HepG2 (cell line): ENCODE measurements around the gene R3HCC1L. TPM values are rescaled to one million over a fixed set of nuclear protein-coding genes. Genes with fewer than 3 reads are reported as not detected.

Source experiments
- ATAC-seq: fragments of 200-7000 bp; cut with Tn5 transposase; 3 replicates; pipeline ENCODE4 v1.9.1; 2020; ENCODE audit warnings: mild to moderate bottlenecking, moderate library complexity
- BruUV-seq: library from RNA; stranded (reverse); fragments of 400-500 nt; replicated peaks from 2 replicates; lab custom pipeline; 2021; lab: Mats Ljungman, UMichigan
- CTCF ChIA-PET: fragments of 300-600 bp; formaldehyde crosslinking; extraction: SDS; loops from one replicate; lab custom pipeline; 2021; ENCODE audit warnings: low total read pairs, inconsistent platforms, low intra/inter-chr PET ratio; lab: Yijun Ruan, JAX
- POLR2A ChIA-PET: fragments of 350-600 bp; sonication (Branson Sonifier 250); formaldehyde crosslinking; loops from one replicate; lab custom pipeline; 2020; ENCODE audit warnings: antibody characterized with exemption, inconsistent platforms; lab: Yijun Ruan, JAX
- DNase-seq: peaks from one replicate; pipeline ENCODE4 v3.0.0-alpha.2; 2015; ENCODE audit warnings: low spot score
- FAIRE-seq: peaks from 3 replicates; lab custom pipeline; 2011; peaks lifted over from hg19 to GRCh38; lab: Jason Lieb, UNC
- H2AFZ ChIP-seq: one replicate; pipeline ENCODE4 v1.6.1; 2011; ENCODE audit warnings: low read length, inconsistent platforms
- H3K27ac ChIP-seq: fragments of 300-600 bp; 3 replicates; pipeline ENCODE4 v1.8.0; 2011; ENCODE audit warnings: mixed run types, mild to moderate bottlenecking, mixed read lengths, low read length, inconsistent platforms; ENCODE audit not compliant: insufficient read depth; ENCODE audit errors: extremely low read length
- H3K27me3 ChIP-seq, 2 experiments: fragments of 200-600 bp in 1 of 2; 2 replicates in 1 of 2; 3 replicates in 1 of 2; pipeline versions ENCODE4 v1.6.0 to v1.8.0; 2011; ENCODE audit warnings: low read length in 2 of 2, mild to moderate bottlenecking in 2 of 2, moderate library complexity in 2 of 2, inconsistent platforms in 1 of 2; ENCODE audit not compliant: insufficient read depth in 2 of 2, control insufficient read depth in 1 of 2
- H3K36me3 ChIP-seq, 2 experiments: fragments of 200-600 bp in 1 of 2; replicated peaks in 1 of 2; 2 replicates in 1 of 2; 3 replicates in 1 of 2; pipeline versions ENCODE4 v1.5.1 to v1.8.0; 2011; ENCODE audit warnings: low read length in 2 of 2, inconsistent platforms in 1 of 2; ENCODE audit not compliant: insufficient read depth in 2 of 2, control insufficient read depth in 1 of 2
- H3K4me1 ChIP-seq: 2 replicates; pipeline ENCODE4 v1.5.1; 2012; ENCODE audit warnings: low read length, inconsistent platforms; ENCODE audit not compliant: insufficient read depth
- H3K4me2 ChIP-seq: 2 replicates; pipeline ENCODE4 v1.6.0; 2011; ENCODE audit warnings: low read depth, low read length, inconsistent platforms
- H3K4me3 ChIP-seq, 3 experiments: fragments of 200-600 bp in 1 of 3; sonication (generic), shearing (Covaris generic) in 1 of 3; replicated peaks in 1 of 3; 2 replicates each; pipeline ENCODE4 v1.5.1; 2011 to 2016; ENCODE audit warnings: low read length in 3 of 3, inconsistent platforms in 2 of 3, low read depth in 2 of 3, mild to moderate bottlenecking in 2 of 3, control low read depth in 1 of 3, mixed read lengths in 1 of 3; ENCODE audit not compliant: insufficient read depth in 1 of 3
- H3K79me2 ChIP-seq: one replicate; pipeline ENCODE4 v1.6.1; 2011; ENCODE audit warnings: low read length, inconsistent platforms; ENCODE audit not compliant: insufficient read depth
- H3K9ac ChIP-seq: 2 replicates; pipeline ENCODE4 v1.6.0; 2011; ENCODE audit warnings: mild to moderate bottlenecking, low read depth, low read length, inconsistent platforms; ENCODE audit not compliant: insufficient read depth
- H3K9me3 ChIP-seq: 2 replicates; pipeline ENCODE4 v1.5.1; 2012; ENCODE audit warnings: mild to moderate bottlenecking, low read length
- H4K20me1 ChIP-seq: 2 replicates; pipeline ENCODE4 v1.6.0; 2011; ENCODE audit warnings: inconsistent platforms, mild to moderate bottlenecking, low read length, moderate library complexity; ENCODE audit not compliant: insufficient read depth
- AGO2 ChIP-seq: fragments of 200-400 bp; formaldehyde crosslinking; optimal IDR thresholded peaks from 2 replicates; pipeline ENCODE3; 2017; ENCODE audit warnings: mild to moderate bottlenecking, low read depth, low read length, moderate library complexity
- CERS6 ChIP-seq: sonication (generic); formaldehyde crosslinking; IDR thresholded peaks from 2 replicates; pipeline ENCODE4 v1.5.0; 2020; ENCODE audit warnings: missing genetic modification reagents
- ETV5 ChIP-seq: IDR thresholded peaks from 2 replicates; pipeline ENCODE4 v1.6.1; 2018; ENCODE audit warnings: missing biosample characterization, missing genetic modification reagents, inconsistent platforms, borderline replicate concordance
- FOXP1 ChIP-seq, 2 experiments: fragments of 450-650 bp in 1 of 2; IDR thresholded peaks; 2 replicates each; pipeline ENCODE4 v1.6.1; 2017 to 2018; ENCODE audit warnings: antibody characterized with exemption in 1 of 2
- ZNF614 ChIP-seq: IDR thresholded peaks from 2 replicates; pipeline ENCODE4 v1.6.1; 2018; ENCODE audit warnings: missing biosample characterization, missing genetic modification reagents, inconsistent platforms, borderline replicate concordance
- WGBS: methylation state at CpG from one replicate; pipeline ENCODE4 v1.1.6; 2017; ENCODE audit warnings: low lambda C conversion rate; 5-methylcytosine and 5-hydroxymethylcytosine counted together
- in situ Hi-C: cut with HindIII; loops from 2 replicates; pipeline ENCODE4 v1.10.0; 2017; ENCODE audit warnings: low pct_unique_long_range_greater_than_20kb; ENCODE audit not compliant: extremely low pct_ligation_motif_present
- intact Hi-C: fragments of 100-400 bp; cut with micrococcal nuclease; formaldehyde crosslinking; loops from one replicate; pipeline ENCODE4 v1.10.0; 2022; ENCODE audit not compliant: unreplicated experiment
- polyA plus RNA-seq, 8 experiments: library from polyadenylated mRNA; depleted of rRNA in 3 of 8; stranded (reverse) in 7 of 8; unstranded in 1 of 8; fragments of >200 nt; fragmentation: Illumina TruSeq in 4 of 8; extraction: Trizol in 4 of 8; gene quantifications; 2 replicates each; pipeline versions ENCODE4 v1.2.1 to v1.2.3, GENCODE V29; 2011 to 2016; ENCODE audit warnings: low read depth in 4 of 8, missing spikeins in 1 of 8, mixed read lengths in 1 of 8; ENCODE audit not compliant: insufficient read depth in 1 of 8
- total RNA-seq, 5 experiments: library from RNA; depleted of rRNA; stranded (reverse); fragments of >200 nt; fragmentation: Illumina TruSeq; extraction: Trizol; gene quantifications; 2 replicates each; pipeline ENCODE4 v1.2.3, GENCODE V29; 2016; ENCODE audit warnings: low read depth in 1 of 5
- TF ChIP-seq, protein P1 (sequence below): IDR thresholded peaks from 2 replicates; pipeline ENCODE4 v1.6.1; 2016; ENCODE audit warnings: low read depth, missing genetic modification reagents, missing compliant biosample characterization

R3HCC1L gene
- total and polyA plus RNA-seq, 2 of the 13 experiments (the other 11 are each of a cell fraction or from before 2014, with no cell fraction given): 6.5 to 12.2 TPM

DNA sequence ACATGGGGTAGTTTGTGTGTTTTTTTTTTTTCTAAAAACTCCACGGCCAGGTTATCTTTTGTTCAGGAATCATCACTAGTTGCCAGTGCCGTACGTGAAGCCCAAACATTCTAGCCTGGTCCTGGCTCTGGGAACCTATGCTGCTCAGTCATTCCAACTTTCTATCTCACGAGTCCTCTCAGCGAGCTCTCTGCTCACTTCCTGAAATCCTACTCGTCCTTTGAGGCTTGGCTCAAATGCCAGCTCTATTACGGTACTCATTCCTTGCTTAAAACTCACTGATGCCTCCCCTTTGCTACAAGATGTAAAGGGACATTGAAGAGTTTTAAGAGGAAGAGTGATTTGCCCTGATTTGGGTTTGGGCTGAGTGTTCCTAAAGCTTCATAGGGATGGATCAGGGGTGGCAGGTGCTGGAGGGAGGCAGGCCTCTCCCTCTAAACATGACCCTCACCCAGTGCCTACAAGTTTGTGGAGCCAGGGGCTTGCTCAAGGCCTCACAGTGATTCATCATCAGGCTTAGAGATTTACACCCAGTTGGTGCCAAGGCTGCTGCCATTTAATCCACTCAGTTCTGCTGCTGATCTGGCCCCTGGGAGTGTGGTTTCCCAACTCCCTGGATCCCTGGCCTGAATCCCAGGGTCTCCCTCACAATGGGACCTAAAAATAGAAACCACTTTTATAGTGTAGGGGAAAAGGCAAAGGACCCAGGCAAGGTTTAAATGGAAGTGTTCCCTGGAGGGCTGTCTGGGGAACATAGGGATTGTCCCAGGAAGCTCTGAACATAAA, 46.1 kb upstream of the R3HCC1L start:
- BruUV-seq: no TSS peak
- CTCF ChIA-PET: no interaction called here

DNA sequence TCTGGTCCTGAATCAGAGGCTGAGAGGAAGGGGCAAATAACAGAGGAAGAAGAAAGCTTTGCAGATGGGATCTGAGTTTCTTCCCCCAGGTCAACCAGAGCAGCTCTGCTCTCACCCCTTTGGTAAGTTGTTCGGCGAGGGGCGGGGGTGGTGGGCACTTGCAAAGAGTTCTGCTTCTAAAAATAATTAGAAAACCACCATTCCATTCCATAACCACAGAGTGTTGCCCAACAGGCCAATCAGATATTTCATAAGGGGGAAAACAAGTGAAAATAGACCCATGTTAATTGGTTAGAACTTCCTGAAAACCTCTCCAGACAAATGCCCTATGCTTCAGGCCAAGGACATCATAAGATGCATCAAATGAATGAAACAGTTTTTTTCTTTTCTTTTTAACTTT, 43.6 kb upstream of the R3HCC1L start:
- POLR2A ChIA-PET: no interaction called here
- no TSS peak for BruUV-seq

More for the DNA sequence above, 46.1 kb upstream of the R3HCC1L start:
- Histone ChIP-seq H3K4me1 (no peaks in the 10 kb centered on the region), H3K27me3 (peaks cover 0 to 10% of the 10 kb centered on the region in 2 experiments; a peak in 3 of 5 replicates), H3K79me2 (no peaks in the 10 kb centered on the region), H3K9me3 (no peaks in the 10 kb centered on the region), H4K20me1 (no peaks in the 10 kb centered on the region), H3K4me2 (no peak overlapping the region)
- in situ Hi-C loops: no loop called here
- FAIRE-seq: no peak
- 0% methylated on average over 7 of the region's 7 CpGs for WGBS
- TF ChIP-seq ZNF614 (CRISPR knock-in tag): no peak
- no peak for TF ChIP-seq AGO2
- TF ChIP-seq CERS6: no peak
- TF ChIP-seq, all 625 proteins: peak for 0
- Histone ChIP-seq H2AFZ (no peak overlapping the region), H3K36me3 (no peaks in the 10 kb centered on the region), H3K9ac (no peak overlapping the region), H3K4me3 (no peak overlapping the region), H3K27ac (no peak overlapping the region)
- intact Hi-C loops: no loop called here
- DNase-seq: no peak
- POLR2A ChIA-PET: no interaction called here
- no peak for ATAC-seq

More for the DNA sequence above, 43.6 kb upstream of the R3HCC1L start:
- no peak for DNase-seq
- Histone ChIP-seq H3K27me3 (peaks cover 0 to 25% of the 10 kb centered on the region in 2 experiments; a peak in 3 of 5 replicates), H3K79me2 (no peaks in the 10 kb centered on the region), H3K9me3 (no peaks in the 10 kb centered on the region), H3K4me1 (no peaks in the 10 kb centered on the region), H3K36me3 (no peaks in the 10 kb centered on the region), H3K4me2 (no peak overlapping the region), H3K9ac (no peak overlapping the region), H4K20me1 (no peaks in the 10 kb centered on the region)
- in situ Hi-C loops (no loop called here), intact Hi-C loops (no loop called here)
- WGBS: 0% methylated on average over 3 of the region's 3 CpGs
- no peak for FAIRE-seq
- no peak for ATAC-seq
- CTCF ChIA-PET: no interaction called here
- TF ChIP-seq FOXP1 (IDR thresholded peaks at IDR 0.05): no peak
- TF ChIP-seq FOXP1 (CRISPR knock-in tag; IDR thresholded peaks at IDR 0.05): no peak
- no peak for TF ChIP-seq ETV5 (CRISPR knock-in tag)
- TF ChIP-seq, protein P1, sequence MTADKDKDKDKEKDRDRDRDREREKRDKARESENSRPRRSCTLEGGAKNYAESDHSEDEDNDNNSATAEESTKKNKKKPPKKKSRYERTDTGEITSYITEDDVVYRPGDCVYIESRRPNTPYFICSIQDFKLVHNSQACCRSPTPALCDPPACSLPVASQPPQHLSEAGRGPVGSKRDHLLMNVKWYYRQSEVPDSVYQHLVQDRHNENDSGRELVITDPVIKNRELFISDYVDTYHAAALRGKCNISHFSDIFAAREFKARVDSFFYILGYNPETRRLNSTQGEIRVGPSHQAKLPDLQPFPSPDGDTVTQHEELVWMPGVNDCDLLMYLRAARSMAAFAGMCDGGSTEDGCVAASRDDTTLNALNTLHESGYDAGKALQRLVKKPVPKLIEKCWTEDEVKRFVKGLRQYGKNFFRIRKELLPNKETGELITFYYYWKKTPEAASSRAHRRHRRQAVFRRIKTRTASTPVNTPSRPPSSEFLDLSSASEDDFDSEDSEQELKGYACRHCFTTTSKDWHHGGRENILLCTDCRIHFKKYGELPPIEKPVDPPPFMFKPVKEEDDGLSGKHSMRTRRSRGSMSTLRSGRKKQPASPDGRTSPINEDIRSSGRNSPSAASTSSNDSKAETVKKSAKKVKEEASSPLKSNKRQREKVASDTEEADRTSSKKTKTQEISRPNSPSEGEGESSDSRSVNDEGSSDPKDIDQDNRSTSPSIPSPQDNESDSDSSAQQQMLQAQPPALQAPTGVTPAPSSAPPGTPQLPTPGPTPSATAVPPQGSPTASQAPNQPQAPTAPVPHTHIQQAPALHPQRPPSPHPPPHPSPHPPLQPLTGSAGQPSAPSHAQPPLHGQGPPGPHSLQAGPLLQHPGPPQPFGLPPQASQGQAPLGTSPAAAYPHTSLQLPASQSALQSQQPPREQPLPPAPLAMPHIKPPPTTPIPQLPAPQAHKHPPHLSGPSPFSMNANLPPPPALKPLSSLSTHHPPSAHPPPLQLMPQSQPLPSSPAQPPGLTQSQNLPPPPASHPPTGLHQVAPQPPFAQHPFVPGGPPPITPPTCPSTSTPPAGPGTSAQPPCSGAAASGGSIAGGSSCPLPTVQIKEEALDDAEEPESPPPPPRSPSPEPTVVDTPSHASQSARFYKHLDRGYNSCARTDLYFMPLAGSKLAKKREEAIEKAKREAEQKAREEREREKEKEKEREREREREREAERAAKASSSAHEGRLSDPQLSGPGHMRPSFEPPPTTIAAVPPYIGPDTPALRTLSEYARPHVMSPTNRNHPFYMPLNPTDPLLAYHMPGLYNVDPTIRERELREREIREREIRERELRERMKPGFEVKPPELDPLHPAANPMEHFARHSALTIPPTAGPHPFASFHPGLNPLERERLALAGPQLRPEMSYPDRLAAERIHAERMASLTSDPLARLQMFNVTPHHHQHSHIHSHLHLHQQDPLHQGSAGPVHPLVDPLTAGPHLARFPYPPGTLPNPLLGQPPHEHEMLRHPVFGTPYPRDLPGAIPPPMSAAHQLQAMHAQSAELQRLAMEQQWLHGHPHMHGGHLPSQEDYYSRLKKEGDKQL (CRISPR knock-in tag): no peak
- TF ChIP-seq, all 625 proteins: peak for 0
- Histone ChIP-seq H3K27ac (no peak overlapping the region), H3K4me3 (no peak overlapping the region), H2AFZ (no peak overlapping the region)
